ENCODE results near the gene COL9A3.

GRCh38 chr20:62858058-62858830, 41.4 kb downstream of the COL9A3 start:
- TF ChIP-seq EZH2 (IDR thresholded peaks at IDR 0.05; ENCODE audit: borderline replicate concordance) (no peak), CTCF (IDR thresholded peaks at IDR 0.05; ENCODE audit: poor library complexity) (no peak)

All from hepatocyte (in vitro differentiated cells).